WTC11 (cell line): ENCODE results near the gene C17orf100. TPM values are rescaled to one million over a fixed set of nuclear protein-coding genes. Genes with fewer than 3 reads are reported as not detected.

Source experiments
- ATAC-seq: fragments of 200-7000 bp; cut with Tn5 transposase; 2 replicates; pipeline ENCODE4 v1.10.0; 2021; ENCODE audit warnings: mild to moderate bottlenecking, moderate library complexity
- CTCF ChIA-PET: fragments of 300-600 bp; sonication (Branson Sonifier 250); formaldehyde crosslinking; loops from one replicate; lab custom pipeline; 2021; ENCODE audit warnings: antibody characterized with exemption; lab: Charles Lee
- POLR2A ChIA-PET: fragments of 350-600 bp; sonication (Branson Sonifier 250); formaldehyde crosslinking; loops from one replicate; lab custom pipeline; 2021; ENCODE audit warnings: antibody characterized with exemption; lab: Charles Lee
- DNase-seq: peaks from one replicate; pipeline ENCODE4 v3.0.0; 2021; ENCODE audit warnings: low spot score
- H3K27ac Mint-ChIP-seq: 2 replicates; pipeline ENCODE4 v1.8.0; 2021; ENCODE audit warnings: mixed read lengths
- H3K27me3 Mint-ChIP-seq: 2 replicates; pipeline ENCODE4 v1.8.0; 2021; ENCODE audit warnings: low read depth, mild to moderate bottlenecking, moderate library complexity, mixed read lengths
- H3K36me3 Mint-ChIP-seq: 2 replicates; pipeline ENCODE4 v1.8.0; 2021; ENCODE audit warnings: mixed read lengths
- H3K4me1 Mint-ChIP-seq: 2 replicates; pipeline ENCODE4 v1.8.0; 2022; ENCODE audit warnings: mixed read lengths
- H3K4me3 Mint-ChIP-seq: 2 replicates; pipeline ENCODE4 v1.8.0; 2021; ENCODE audit warnings: mild to moderate bottlenecking, moderate library complexity, mixed read lengths
- H3K9me3 Mint-ChIP-seq: 2 replicates; pipeline ENCODE4 v1.8.0; 2021; ENCODE audit warnings: mixed read lengths
- CREB1 ChIP-seq: sonication (generic); formaldehyde crosslinking; IDR thresholded peaks from 2 replicates; pipeline ENCODE4 v1.8.0; 2023; ENCODE audit warnings: mild to moderate bottlenecking, missing genetic modification reagents
- ELF4 ChIP-seq: sonication (generic); formaldehyde crosslinking; IDR thresholded peaks from 2 replicates; pipeline ENCODE4 v1.8.1; 2022; ENCODE audit warnings: low read depth, mild to moderate bottlenecking, moderate library complexity, missing genetic modification reagents
- EMX1 ChIP-seq: fragments of 250-450 bp; sonication (Bioruptor Pico); IDR thresholded peaks from 2 replicates; pipeline ENCODE4 v1.8.0; 2021; ENCODE audit warnings: mild to moderate bottlenecking
- FOXP1 ChIP-seq: sonication (generic); formaldehyde crosslinking; IDR thresholded peaks from 2 replicates; pipeline ENCODE4 v1.8.0; 2022; ENCODE audit warnings: missing genetic modification reagents, mild to moderate bottlenecking, moderate library complexity, borderline replicate concordance
- IRF2 ChIP-seq: sonication (generic); formaldehyde crosslinking; IDR thresholded peaks from 2 replicates; pipeline ENCODE4 v1.8.0; 2022; ENCODE audit warnings: low read depth, missing genetic modification reagents, borderline replicate concordance
- PRRX2 ChIP-seq: fragments of 250-450 bp; sonication (Bioruptor Pico); IDR thresholded peaks from 2 replicates; pipeline ENCODE4 v1.8.0; 2021; ENCODE audit warnings: mild to moderate bottlenecking
- RELA ChIP-seq: sonication (generic); formaldehyde crosslinking; IDR thresholded peaks from 2 replicates; pipeline ENCODE4 v1.8.1; 2022; ENCODE audit warnings: missing genetic modification reagents, mild to moderate bottlenecking, borderline replicate concordance
- ZNF121 ChIP-seq: sonication (generic); formaldehyde crosslinking; IDR thresholded peaks from 2 replicates; pipeline ENCODE4 v1.8.0; 2023; ENCODE audit warnings: missing genetic modification reagents
- ZNF232 ChIP-seq: sonication (generic); formaldehyde crosslinking; IDR thresholded peaks from 2 replicates; pipeline ENCODE4 v1.8.0; 2022; ENCODE audit warnings: mild to moderate bottlenecking, missing genetic modification reagents
- ZNF416 ChIP-seq: fragments of 250-450 bp; sonication (Bioruptor Pico); IDR thresholded peaks from 2 replicates; pipeline ENCODE4 v1.9.0; 2021; ENCODE audit warnings: mild to moderate bottlenecking, inconsistent platforms
- total RNA-seq: library from RNA; stranded (reverse); gene quantifications from 3 replicates; pipeline ENCODE4 v1.2.3, GENCODE V29; 2021
- TF ChIP-seq, protein P1 (sequence below): sonication (generic); formaldehyde crosslinking; IDR thresholded peaks from 2 replicates; pipeline ENCODE4 v1.8.0; 2023; ENCODE audit warnings: mild to moderate bottlenecking, missing genetic modification reagents
- TF ChIP-seq, protein P2 (sequence below): fragments of 250-450 bp; sonication (Bioruptor Pico); IDR thresholded peaks from 2 replicates; pipeline ENCODE4 v1.9.0; 2021; ENCODE audit warnings: mild to moderate bottlenecking
- TF ChIP-seq, protein P3 (sequence below): sonication (generic); formaldehyde crosslinking; IDR thresholded peaks from 2 replicates; pipeline ENCODE4 v1.8.1; 2023; ENCODE audit warnings: mild to moderate bottlenecking, missing genetic modification reagents, borderline replicate concordance
- TF ChIP-seq, protein P4 (sequence below): fragments of 250-450 bp; sonication (Bioruptor Pico); IDR thresholded peaks from 2 replicates; pipeline ENCODE4 v1.8.0; 2021; ENCODE audit warnings: mild to moderate bottlenecking
- TF ChIP-seq, protein P5 (sequence below): sonication (generic); formaldehyde crosslinking; IDR thresholded peaks from 2 replicates; pipeline ENCODE4 v1.8.0; 2022; ENCODE audit warnings: mild to moderate bottlenecking, missing genetic modification reagents
- TF ChIP-seq, protein P6 (sequence below): sonication (generic); formaldehyde crosslinking; IDR thresholded peaks from 2 replicates; pipeline ENCODE4 v1.8.1; 2022; ENCODE audit warnings: mild to moderate bottlenecking, missing genetic modification reagents, moderate library complexity, borderline replicate concordance
- TF ChIP-seq, protein P7 (sequence below): sonication (generic); formaldehyde crosslinking; IDR thresholded peaks from 2 replicates; pipeline ENCODE4 v1.8.1; 2023; ENCODE audit warnings: mild to moderate bottlenecking, missing genetic modification reagents

The C17orf100 gene
- total RNA-seq, 1 experiment from 2014 or later: 2.7 TPM

DNA sequence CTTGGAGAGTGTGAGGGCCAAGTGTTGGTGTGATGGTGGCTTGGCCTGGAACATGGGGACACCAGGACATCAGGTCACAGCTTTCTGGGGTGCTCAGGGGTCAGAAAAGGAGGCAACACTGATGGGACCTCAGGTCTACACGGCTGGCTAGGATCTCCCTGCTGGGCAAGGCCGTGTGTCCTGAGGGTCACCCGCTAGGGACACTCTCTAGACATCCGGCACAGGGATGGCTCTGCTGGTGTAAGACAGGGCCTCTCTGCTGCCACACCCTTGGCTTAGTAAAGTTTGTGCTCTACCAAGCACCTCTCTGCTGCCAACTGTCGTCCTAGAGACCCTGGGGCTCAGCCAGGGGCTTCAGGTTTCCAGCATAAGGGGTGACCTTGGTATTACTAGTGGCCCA lies 45.3 kb downstream of the C17orf100 start (continued):
- TF ChIP-seq, protein P1, sequence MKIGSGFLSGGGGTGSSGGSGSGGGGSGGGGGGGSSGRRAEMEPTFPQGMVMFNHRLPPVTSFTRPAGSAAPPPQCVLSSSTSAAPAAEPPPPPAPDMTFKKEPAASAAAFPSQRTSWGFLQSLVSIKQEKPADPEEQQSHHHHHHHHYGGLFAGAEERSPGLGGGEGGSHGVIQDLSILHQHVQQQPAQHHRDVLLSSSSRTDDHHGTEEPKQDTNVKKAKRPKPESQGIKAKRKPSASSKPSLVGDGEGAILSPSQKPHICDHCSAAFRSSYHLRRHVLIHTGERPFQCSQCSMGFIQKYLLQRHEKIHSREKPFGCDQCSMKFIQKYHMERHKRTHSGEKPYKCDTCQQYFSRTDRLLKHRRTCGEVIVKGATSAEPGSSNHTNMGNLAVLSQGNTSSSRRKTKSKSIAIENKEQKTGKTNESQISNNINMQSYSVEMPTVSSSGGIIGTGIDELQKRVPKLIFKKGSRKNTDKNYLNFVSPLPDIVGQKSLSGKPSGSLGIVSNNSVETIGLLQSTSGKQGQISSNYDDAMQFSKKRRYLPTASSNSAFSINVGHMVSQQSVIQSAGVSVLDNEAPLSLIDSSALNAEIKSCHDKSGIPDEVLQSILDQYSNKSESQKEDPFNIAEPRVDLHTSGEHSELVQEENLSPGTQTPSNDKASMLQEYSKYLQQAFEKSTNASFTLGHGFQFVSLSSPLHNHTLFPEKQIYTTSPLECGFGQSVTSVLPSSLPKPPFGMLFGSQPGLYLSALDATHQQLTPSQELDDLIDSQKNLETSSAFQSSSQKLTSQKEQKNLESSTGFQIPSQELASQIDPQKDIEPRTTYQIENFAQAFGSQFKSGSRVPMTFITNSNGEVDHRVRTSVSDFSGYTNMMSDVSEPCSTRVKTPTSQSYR: no peak
- TF ChIP-seq IRF2 (no peak), FOXP1 (CRISPR knock-in tag) (no peak)
- TF ChIP-seq, protein P2, sequence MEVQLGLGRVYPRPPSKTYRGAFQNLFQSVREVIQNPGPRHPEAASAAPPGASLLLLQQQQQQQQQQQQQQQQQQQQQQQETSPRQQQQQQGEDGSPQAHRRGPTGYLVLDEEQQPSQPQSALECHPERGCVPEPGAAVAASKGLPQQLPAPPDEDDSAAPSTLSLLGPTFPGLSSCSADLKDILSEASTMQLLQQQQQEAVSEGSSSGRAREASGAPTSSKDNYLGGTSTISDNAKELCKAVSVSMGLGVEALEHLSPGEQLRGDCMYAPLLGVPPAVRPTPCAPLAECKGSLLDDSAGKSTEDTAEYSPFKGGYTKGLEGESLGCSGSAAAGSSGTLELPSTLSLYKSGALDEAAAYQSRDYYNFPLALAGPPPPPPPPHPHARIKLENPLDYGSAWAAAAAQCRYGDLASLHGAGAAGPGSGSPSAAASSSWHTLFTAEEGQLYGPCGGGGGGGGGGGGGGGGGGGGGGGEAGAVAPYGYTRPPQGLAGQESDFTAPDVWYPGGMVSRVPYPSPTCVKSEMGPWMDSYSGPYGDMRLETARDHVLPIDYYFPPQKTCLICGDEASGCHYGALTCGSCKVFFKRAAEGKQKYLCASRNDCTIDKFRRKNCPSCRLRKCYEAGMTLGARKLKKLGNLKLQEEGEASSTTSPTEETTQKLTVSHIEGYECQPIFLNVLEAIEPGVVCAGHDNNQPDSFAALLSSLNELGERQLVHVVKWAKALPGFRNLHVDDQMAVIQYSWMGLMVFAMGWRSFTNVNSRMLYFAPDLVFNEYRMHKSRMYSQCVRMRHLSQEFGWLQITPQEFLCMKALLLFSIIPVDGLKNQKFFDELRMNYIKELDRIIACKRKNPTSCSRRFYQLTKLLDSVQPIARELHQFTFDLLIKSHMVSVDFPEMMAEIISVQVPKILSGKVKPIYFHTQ (CRISPR knock-in tag): no peak
- TF ChIP-seq, all 79 proteins: peak for 0

DNA sequence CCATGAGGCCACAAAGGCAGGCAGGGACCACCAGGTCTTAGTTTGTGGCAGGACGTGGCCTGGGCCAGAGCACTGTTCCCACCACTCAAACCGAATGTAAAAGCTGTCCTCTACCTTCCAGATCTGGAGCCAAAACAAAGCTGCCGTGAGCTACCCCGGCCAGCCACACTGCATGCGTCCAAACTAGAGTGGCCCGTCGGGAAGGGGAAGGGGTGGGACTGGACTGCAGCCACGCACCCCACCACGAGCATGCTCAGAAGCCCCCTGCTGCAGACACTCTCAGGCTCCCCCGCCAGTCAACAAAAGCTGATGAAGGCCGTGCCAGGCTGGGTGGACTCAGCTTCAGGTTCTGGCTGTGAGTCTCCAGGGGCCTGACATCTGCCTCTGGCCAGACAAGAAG lies 46.4 kb downstream of the C17orf100 start:
- no peaks in the 10 kb centered on the region for H3K36me3 Mint-ChIP-seq
- CTCF ChIA-PET: interaction anchor here (0.6 to 1.6 kb wide), 5 partner anchors 8 to 446 kb away, joined by 3 to 5 read pairs (median 3); partner anchors contain the start of gene SLC13A5
- TF ChIP-seq ZNF121 (no peak), ELF4 (CRISPR knock-in tag) (no peak), EMX1 (CRISPR knock-in tag) (no peak), RELA (CRISPR knock-in tag) (no peak), ZNF232 (CRISPR knock-in tag) (no peak), ZNF416 (CRISPR knock-in tag) (no peak), CREB1 (CRISPR knock-in tag) (no peak), PRRX2 (CRISPR knock-in tag) (no peak)
- TF ChIP-seq, protein P3, sequence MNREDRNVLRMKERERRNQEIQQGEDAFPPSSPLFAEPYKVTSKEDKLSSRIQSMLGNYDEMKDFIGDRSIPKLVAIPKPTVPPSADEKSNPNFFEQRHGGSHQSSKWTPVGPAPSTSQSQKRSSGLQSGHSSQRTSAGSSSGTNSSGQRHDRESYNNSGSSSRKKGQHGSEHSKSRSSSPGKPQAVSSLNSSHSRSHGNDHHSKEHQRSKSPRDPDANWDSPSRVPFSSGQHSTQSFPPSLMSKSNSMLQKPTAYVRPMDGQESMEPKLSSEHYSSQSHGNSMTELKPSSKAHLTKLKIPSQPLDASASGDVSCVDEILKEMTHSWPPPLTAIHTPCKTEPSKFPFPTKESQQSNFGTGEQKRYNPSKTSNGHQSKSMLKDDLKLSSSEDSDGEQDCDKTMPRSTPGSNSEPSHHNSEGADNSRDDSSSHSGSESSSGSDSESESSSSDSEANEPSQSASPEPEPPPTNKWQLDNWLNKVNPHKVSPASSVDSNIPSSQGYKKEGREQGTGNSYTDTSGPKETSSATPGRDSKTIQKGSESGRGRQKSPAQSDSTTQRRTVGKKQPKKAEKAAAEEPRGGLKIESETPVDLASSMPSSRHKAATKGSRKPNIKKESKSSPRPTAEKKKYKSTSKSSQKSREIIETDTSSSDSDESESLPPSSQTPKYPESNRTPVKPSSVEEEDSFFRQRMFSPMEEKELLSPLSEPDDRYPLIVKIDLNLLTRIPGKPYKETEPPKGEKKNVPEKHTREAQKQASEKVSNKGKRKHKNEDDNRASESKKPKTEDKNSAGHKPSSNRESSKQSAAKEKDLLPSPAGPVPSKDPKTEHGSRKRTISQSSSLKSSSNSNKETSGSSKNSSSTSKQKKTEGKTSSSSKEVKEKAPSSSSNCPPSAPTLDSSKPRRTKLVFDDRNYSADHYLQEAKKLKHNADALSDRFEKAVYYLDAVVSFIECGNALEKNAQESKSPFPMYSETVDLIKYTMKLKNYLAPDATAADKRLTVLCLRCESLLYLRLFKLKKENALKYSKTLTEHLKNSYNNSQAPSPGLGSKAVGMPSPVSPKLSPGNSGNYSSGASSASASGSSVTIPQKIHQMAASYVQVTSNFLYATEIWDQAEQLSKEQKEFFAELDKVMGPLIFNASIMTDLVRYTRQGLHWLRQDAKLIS: no peak
- TF ChIP-seq, protein P2 (CRISPR knock-in tag): no peak
- TF ChIP-seq, protein P4, sequence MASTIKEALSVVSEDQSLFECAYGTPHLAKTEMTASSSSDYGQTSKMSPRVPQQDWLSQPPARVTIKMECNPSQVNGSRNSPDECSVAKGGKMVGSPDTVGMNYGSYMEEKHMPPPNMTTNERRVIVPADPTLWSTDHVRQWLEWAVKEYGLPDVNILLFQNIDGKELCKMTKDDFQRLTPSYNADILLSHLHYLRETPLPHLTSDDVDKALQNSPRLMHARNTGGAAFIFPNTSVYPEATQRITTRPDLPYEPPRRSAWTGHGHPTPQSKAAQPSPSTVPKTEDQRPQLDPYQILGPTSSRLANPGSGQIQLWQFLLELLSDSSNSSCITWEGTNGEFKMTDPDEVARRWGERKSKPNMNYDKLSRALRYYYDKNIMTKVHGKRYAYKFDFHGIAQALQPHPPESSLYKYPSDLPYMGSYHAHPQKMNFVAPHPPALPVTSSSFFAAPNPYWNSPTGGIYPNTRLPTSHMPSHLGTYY: no peak
- TF ChIP-seq, protein P5, sequence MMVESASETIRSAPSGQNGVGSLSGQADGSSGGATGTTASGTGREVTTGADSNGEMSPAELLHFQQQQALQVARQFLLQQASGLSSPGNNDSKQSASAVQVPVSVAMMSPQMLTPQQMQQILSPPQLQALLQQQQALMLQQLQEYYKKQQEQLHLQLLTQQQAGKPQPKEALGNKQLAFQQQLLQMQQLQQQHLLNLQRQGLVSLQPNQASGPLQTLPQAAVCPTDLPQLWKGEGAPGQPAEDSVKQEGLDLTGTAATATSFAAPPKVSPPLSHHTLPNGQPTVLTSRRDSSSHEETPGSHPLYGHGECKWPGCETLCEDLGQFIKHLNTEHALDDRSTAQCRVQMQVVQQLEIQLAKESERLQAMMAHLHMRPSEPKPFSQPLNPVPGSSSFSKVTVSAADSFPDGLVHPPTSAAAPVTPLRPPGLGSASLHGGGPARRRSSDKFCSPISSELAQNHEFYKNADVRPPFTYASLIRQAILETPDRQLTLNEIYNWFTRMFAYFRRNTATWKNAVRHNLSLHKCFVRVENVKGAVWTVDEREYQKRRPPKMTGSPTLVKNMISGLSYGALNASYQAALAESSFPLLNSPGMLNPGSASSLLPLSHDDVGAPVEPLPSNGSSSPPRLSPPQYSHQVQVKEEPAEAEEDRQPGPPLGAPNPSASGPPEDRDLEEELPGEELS (CRISPR knock-in tag): no peak
- TF ChIP-seq, protein P6, sequence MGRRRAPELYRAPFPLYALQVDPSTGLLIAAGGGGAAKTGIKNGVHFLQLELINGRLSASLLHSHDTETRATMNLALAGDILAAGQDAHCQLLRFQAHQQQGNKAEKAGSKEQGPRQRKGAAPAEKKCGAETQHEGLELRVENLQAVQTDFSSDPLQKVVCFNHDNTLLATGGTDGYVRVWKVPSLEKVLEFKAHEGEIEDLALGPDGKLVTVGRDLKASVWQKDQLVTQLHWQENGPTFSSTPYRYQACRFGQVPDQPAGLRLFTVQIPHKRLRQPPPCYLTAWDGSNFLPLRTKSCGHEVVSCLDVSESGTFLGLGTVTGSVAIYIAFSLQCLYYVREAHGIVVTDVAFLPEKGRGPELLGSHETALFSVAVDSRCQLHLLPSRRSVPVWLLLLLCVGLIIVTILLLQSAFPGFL (CRISPR knock-in tag): no peak
- TF ChIP-seq, protein P7, sequence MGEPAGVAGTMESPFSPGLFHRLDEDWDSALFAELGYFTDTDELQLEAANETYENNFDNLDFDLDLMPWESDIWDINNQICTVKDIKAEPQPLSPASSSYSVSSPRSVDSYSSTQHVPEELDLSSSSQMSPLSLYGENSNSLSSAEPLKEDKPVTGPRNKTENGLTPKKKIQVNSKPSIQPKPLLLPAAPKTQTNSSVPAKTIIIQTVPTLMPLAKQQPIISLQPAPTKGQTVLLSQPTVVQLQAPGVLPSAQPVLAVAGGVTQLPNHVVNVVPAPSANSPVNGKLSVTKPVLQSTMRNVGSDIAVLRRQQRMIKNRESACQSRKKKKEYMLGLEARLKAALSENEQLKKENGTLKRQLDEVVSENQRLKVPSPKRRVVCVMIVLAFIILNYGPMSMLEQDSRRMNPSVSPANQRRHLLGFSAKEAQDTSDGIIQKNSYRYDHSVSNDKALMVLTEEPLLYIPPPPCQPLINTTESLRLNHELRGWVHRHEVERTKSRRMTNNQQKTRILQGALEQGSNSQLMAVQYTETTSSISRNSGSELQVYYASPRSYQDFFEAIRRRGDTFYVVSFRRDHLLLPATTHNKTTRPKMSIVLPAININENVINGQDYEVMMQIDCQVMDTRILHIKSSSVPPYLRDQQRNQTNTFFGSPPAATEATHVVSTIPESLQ (CRISPR knock-in tag): no peak

More for the DNA sequence above, 46.4 kb downstream of the C17orf100 start:
- POLR2A ChIA-PET: no interaction called here
- no peak for DNase-seq
- H3K9me3 Mint-ChIP-seq: no peaks in the 10 kb centered on the region
- H3K27ac Mint-ChIP-seq: no peak overlapping the region
- H3K27me3 Mint-ChIP-seq: no peaks in the 10 kb centered on the region; the same call in 1 of the 2 replicates
- H3K4me1 Mint-ChIP-seq: peaks cover 6% of the 10 kb centered on the region
- no peak overlapping the region for H3K4me3 Mint-ChIP-seq
- ATAC-seq: no peak
